GM21786 (cell line): Measurements from ENCODE around the gene NUB1.
"Not testable (repeated sequence)": the region's sequence is repeated elsewhere in the genome, so short reads cannot be mapped to it uniquely, and the experiment has no call there.

Experiments
- ATAC-seq: cut with Tn5 transposase; IDR thresholded peaks from one replicate; pipeline ENCODE4 v1.9.1; 2021; ENCODE audit not compliant: unreplicated experiment

The NUB1 gene

GRCh38 chr7:151341357-151342101 is at the start of gene NUB1:
Gene NUB1, plus strand, starts transcription at chr7:151341812. Its CDS starts 3,538 bp downstream, at chr7:151345350.
- peak; percentile 46 for ATAC-seq

GRCh38 chr7:151292850-151293249 is 48.8 kb upstream of the NUB1 start:
- no peak for ATAC-seq

GRCh38 chr7:151296202-151296992 is 45.2 kb upstream of the NUB1 start:
- ATAC-seq: no peak

- no peak for ATAC-seq
Observed at GRCh38 chr7:151298765-151299164, 42.8 kb upstream of the NUB1 start.

GRCh38 chr7:151299530-151299929 is 42.1 kb upstream of the NUB1 start:
- ATAC-seq: no peak

GRCh38 chr7:151299940-151300645 is 41.5 kb upstream of the NUB1 start:
- no peak for ATAC-seq

- ATAC-seq: no peak
Observed at GRCh38 chr7:151301471-151302462, 39.8 kb upstream of the NUB1 start.

- ATAC-seq: not testable (repeated sequence)
Observed at GRCh38 chr7:151304251-151304650, 37.4 kb upstream of the NUB1 start.

GRCh38 chr7:151304856-151305255 is 36.8 kb upstream of the NUB1 start:
- ATAC-seq: no peak

- ATAC-seq: no peak
Observed at GRCh38 chr7:151306374-151306773, 35.2 kb upstream of the NUB1 start.

- ATAC-seq: no peak
Observed at GRCh38 chr7:151306860-151307259, 34.8 kb upstream of the NUB1 start.

GRCh38 chr7:151307536-151307935 is 34.1 kb upstream of the NUB1 start:
- ATAC-seq: no peak

- ATAC-seq: no peak
Observed at GRCh38 chr7:151308256-151308655, 33.4 kb upstream of the NUB1 start.

GRCh38 chr7:151308791-151309190 is 32.8 kb upstream of the NUB1 start:
- ATAC-seq: no peak

- no peak for ATAC-seq
Observed at GRCh38 chr7:151309311-151309710, 32.3 kb upstream of the NUB1 start.

- ATAC-seq: no peak
Observed at GRCh38 chr7:151310578-151310977, 31.0 kb upstream of the NUB1 start.

GRCh38 chr7:151311294-151311864 is 30.2 kb upstream of the NUB1 start:
- ATAC-seq: no peak

GRCh38 chr7:151312356-151312755 is 29.3 kb upstream of the NUB1 start:
- ATAC-seq: no peak

- ATAC-seq: no peak
Observed at GRCh38 chr7:151312831-151313809, 28.5 kb upstream of the NUB1 start.
